ENCODE measurements around the gene ADTRP.

DNA sequence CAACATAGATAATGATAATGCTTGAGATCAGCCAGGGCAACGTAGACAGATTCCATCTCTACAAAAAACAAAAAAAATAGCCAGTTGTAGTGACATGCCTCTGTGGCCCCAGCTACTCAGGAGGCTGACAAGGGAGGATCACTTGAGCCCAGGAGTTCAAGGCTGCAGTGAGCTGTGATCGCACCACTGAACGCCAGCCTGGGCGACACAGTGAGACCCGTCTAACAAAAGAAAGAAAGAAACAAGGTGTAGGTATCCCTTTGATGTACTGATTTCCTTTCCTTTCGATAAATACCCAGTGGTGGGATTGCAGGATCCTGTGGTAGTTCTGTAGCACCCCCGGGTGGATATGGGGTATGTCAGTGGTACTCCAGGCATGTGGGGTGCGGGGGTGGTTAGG is 48.2 kb upstream of the ADTRP start:
- TF ChIP-seq, protein P1, sequence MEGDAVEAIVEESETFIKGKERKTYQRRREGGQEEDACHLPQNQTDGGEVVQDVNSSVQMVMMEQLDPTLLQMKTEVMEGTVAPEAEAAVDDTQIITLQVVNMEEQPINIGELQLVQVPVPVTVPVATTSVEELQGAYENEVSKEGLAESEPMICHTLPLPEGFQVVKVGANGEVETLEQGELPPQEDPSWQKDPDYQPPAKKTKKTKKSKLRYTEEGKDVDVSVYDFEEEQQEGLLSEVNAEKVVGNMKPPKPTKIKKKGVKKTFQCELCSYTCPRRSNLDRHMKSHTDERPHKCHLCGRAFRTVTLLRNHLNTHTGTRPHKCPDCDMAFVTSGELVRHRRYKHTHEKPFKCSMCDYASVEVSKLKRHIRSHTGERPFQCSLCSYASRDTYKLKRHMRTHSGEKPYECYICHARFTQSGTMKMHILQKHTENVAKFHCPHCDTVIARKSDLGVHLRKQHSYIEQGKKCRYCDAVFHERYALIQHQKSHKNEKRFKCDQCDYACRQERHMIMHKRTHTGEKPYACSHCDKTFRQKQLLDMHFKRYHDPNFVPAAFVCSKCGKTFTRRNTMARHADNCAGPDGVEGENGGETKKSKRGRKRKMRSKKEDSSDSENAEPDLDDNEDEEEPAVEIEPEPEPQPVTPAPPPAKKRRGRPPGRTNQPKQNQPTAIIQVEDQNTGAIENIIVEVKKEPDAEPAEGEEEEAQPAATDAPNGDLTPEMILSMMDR (IDR thresholded peaks at IDR 0.05): no peak
- TF ChIP-seq POLR2A (IDR thresholded peaks at IDR 0.05) (no peak), POLR2AphosphoS5 (IDR thresholded peaks at IDR 0.05) (no peak), EP300 (IDR thresholded peaks at IDR 0.05; ENCODE audit: low read depth) (no peak)
